K562 (cell line): ENCODE data around the gene LRMDA. TPM values are rescaled to one million over a fixed set of nuclear protein-coding genes. Genes with fewer than 3 reads are reported as not detected.

Source experiments
- ATAC-seq: fragments of 200-7000 bp; cut with Tn5 transposase; 3 replicates; pipeline ENCODE4 v1.9.1; 2020; ENCODE audit warnings: moderate library complexity
- BruUV-seq: library from RNA; stranded (reverse); fragments of 400-500 nt; replicated peaks from 2 replicates; lab custom pipeline; 2021; lab: Mats Ljungman, UMichigan
- CTCF ChIA-PET: fragments of 300-600 bp; formaldehyde crosslinking; extraction: SDS; loops from one replicate; lab custom pipeline; 2021; ENCODE audit warnings: low intra/inter-chr PET ratio; lab: Yijun Ruan, JAX
- POLR2A ChIA-PET: fragments of 300-600, 350-650 bp; sonication (Branson Sonifier 250); formaldehyde crosslinking; extraction: SDS; loops from one replicate; lab custom pipeline; 2021; ENCODE audit warnings: antibody characterized with exemption, inconsistent platforms; lab: Yijun Ruan, JAX
- DNase-seq, 4 experiments: peaks; one replicate each; pipeline versions ENCODE4 v3.0.0 to v3.0.0-alpha.2; 2011 to 2018; ENCODE audit warnings: low spot score in 3 of 4, mixed read lengths in 3 of 4; ENCODE audit errors: extremely low read depth in 1 of 4
- FAIRE-seq: peaks from 2 replicates; lab custom pipeline; 2011; peaks lifted over from hg19 to GRCh38; lab: Jason Lieb, UNC
- H2AFZ ChIP-seq: 2 replicates; pipeline ENCODE4 v1.6.0; 2011; ENCODE audit warnings: low read depth, low read length, control low read depth, inconsistent platforms
- H3K27ac ChIP-seq: fragments of 200-600 bp; 3 replicates; pipeline ENCODE4 v1.8.0; 2011; ENCODE audit warnings: low read depth, mild to moderate bottlenecking, control low read depth, inconsistent platforms, low read length, moderate library complexity, mixed read lengths; ENCODE audit errors: extremely low read depth
- H3K27me3 ChIP-seq, 2 experiments: fragments of 300-600 bp in 1 of 2; 2 replicates in 1 of 2; 3 replicates in 1 of 2; pipeline versions ENCODE4 v1.6.0 to v1.8.0; 2011; ENCODE audit warnings: inconsistent platforms in 2 of 2, low read length in 2 of 2, mild to moderate bottlenecking in 1 of 2, mixed read lengths in 1 of 2, moderate library complexity in 1 of 2; ENCODE audit not compliant: control insufficient read depth in 2 of 2, insufficient read depth in 2 of 2
- H3K36me3 ChIP-seq: fragments of 300-600 bp; 3 replicates; pipeline ENCODE4 v1.8.0; 2011; ENCODE audit warnings: mild to moderate bottlenecking, low read length, inconsistent platforms; ENCODE audit not compliant: control insufficient read depth, insufficient read depth
- H3K4me1 ChIP-seq, 2 experiments: fragments of 200-600 bp in 1 of 2; replicated peaks in 1 of 2; 2 replicates in 1 of 2; 3 replicates in 1 of 2; pipeline versions ENCODE4 v1.5.1 to v1.8.0; 2011; ENCODE audit warnings: inconsistent platforms in 2 of 2, low read length in 2 of 2, mild to moderate bottlenecking in 1 of 2, mixed read lengths in 1 of 2, moderate library complexity in 1 of 2; ENCODE audit not compliant: control insufficient read depth in 2 of 2, insufficient read depth in 2 of 2
- H3K4me2 ChIP-seq: 2 replicates; pipeline ENCODE4 v1.6.1; 2011; ENCODE audit warnings: low read length, control low read depth, inconsistent platforms, mixed read lengths; ENCODE audit not compliant: insufficient read depth
- H3K4me3 ChIP-seq: fragments of 200-600 bp; sonication (generic), shearing (Covaris generic); 2 replicates; pipeline ENCODE4 v1.5.1; 2016; ENCODE audit warnings: control low read depth, inconsistent platforms
- H3K79me2 ChIP-seq: fragments of 200-600 bp; 3 replicates; pipeline ENCODE4 v1.8.0; 2011; ENCODE audit warnings: low read length, inconsistent platforms; ENCODE audit not compliant: control insufficient read depth, insufficient read depth
- H3K9ac ChIP-seq, 2 experiments: 2 replicates each; pipeline versions ENCODE4 v1.6.0 to v1.6.1; 2011; ENCODE audit warnings: low read depth in 2 of 2, low read length in 2 of 2, control low read depth in 1 of 2, inconsistent platforms in 1 of 2, mild to moderate bottlenecking in 1 of 2, mixed read lengths in 1 of 2; ENCODE audit not compliant: insufficient read depth in 1 of 2
- H3K9me1 ChIP-seq: one replicate; pipeline ENCODE4 v1.6.0; 2011; ENCODE audit warnings: inconsistent platforms, mild to moderate bottlenecking, low read length, moderate library complexity; ENCODE audit not compliant: control insufficient read depth, insufficient read depth
- H3K9me3 ChIP-seq: replicated peaks from 2 replicates; pipeline ENCODE4 v1.5.1; 2011; ENCODE audit warnings: low read depth, low read length, inconsistent platforms; ENCODE audit not compliant: control insufficient read depth, insufficient read depth
- H4K20me1 ChIP-seq: replicated peaks from 2 replicates; pipeline ENCODE4 v1.6.1; 2011; ENCODE audit warnings: low read length, inconsistent platforms, mixed read lengths; ENCODE audit not compliant: control insufficient read depth, insufficient read depth
- ATF2 ChIP-seq: sonication (generic); formaldehyde crosslinking; IDR thresholded peaks from 2 replicates; pipeline ENCODE4 v1.8.1; 2022; ENCODE audit warnings: missing genetic modification reagents
- CBFA2T2 ChIP-seq: fragments of 450-650 bp; conservative IDR thresholded peaks from 2 replicates; pipeline ENCODE4 v1.6.1; 2017; ENCODE audit warnings: mild to moderate bottlenecking
- FUS ChIP-seq: fragments of 200-400 bp; formaldehyde crosslinking; optimal IDR thresholded peaks from 2 replicates; pipeline ENCODE3; 2017; ENCODE audit warnings: low read depth, low read length
- HEY1 ChIP-seq: fragments of 250-450 bp; sonication (Bioruptor Pico); IDR thresholded peaks from 2 replicates; pipeline ENCODE4 v1.5.0; 2020; ENCODE audit warnings: mild to moderate bottlenecking, moderate library complexity, borderline replicate concordance
- HIVEP1 ChIP-seq: fragments of 250-450 bp; sonication (Bioruptor Pico); IDR thresholded peaks from 2 replicates; pipeline ENCODE4 v1.4.0; 2020; ENCODE audit warnings: mild to moderate bottlenecking
- MTA1 ChIP-seq: fragments of 450-650 bp; IDR thresholded peaks from 2 replicates; pipeline ENCODE4 v1.6.1; 2017; ENCODE audit warnings: borderline replicate concordance
- TGIF2 ChIP-seq: sonication (generic); formaldehyde crosslinking; IDR thresholded peaks from 2 replicates; pipeline ENCODE4 v1.8.1; 2022; ENCODE audit warnings: mild to moderate bottlenecking, missing genetic modification reagents, moderate library complexity
- ZBTB34 ChIP-seq: fragments of 250-450 bp; sonication (Bioruptor Pico); IDR thresholded peaks from 2 replicates; pipeline ENCODE4 v1.8.0; 2021; ENCODE audit warnings: mild to moderate bottlenecking, moderate library complexity
- ZNF740 ChIP-seq, 3 experiments: fragments of 200-800 bp in 1 of 3; sonication (Bioruptor generic) in 1 of 3; sonication (generic) in 1 of 3; formaldehyde crosslinking in 1 of 3; IDR thresholded peaks; 2 replicates each; pipeline versions ENCODE4 v1.6.1 to v1.8.0; 2016 to 2022; ENCODE audit warnings: mild to moderate bottlenecking in 2 of 3, missing compliant biosample characterization in 2 of 3, missing genetic modification characterization in 2 of 3, missing genetic modification reagents in 1 of 3
- ZNF764 ChIP-seq: fragments of 250-450 bp; sonication (Bioruptor Pico); IDR thresholded peaks from 2 replicates; pipeline ENCODE4 v1.4.0; 2020; ENCODE audit warnings: low read depth, mild to moderate bottlenecking, moderate library complexity
- WGBS: fragments of 100-300 bp; shearing (Covaris generic); methylation state at CpG from one replicate; pipeline ENCODE4 v1.1.6; 2016; ENCODE audit warnings: low coverage, mixed read lengths; ENCODE audit not compliant: insufficient coverage; ENCODE audit errors: missing lambda C conversion rate; 5-methylcytosine and 5-hydroxymethylcytosine counted together
- in situ Hi-C: fragments of 300-500 bp; cut with MboI; formaldehyde crosslinking; loops from 4 replicates; pipeline ENCODE4 v1.15.0; 2018; ENCODE audit warnings: inconsistent platforms, mixed read lengths
- intact Hi-C: fragments of 100-400 bp; cut with micrococcal nuclease; formaldehyde crosslinking; loops from 2 replicates; pipeline ENCODE4 v1.14.2; 2022
- polyA plus RNA-seq, 8 experiments: library from polyadenylated mRNA; depleted of rRNA in 4 of 8; stranded (reverse) in 5 of 8; unstranded in 3 of 8; fragments of >200 nt; fragmentation: Nextera tagmentation in 2 of 8; fragmentation: Illumina TruSeq in 1 of 8; extraction: Ambion mirVana in 2 of 8; extraction: Trizol in 1 of 8; gene quantifications; 2 replicates each; pipeline versions ENCODE4 v1.2.1 to v1.2.3, GENCODE V29; 2011 to 2014; ENCODE audit warnings: inconsistent platforms in 1 of 8, missing spikeins in 1 of 8
- total RNA-seq, 7 experiments: library from RNA; depleted of rRNA in 6 of 7; stranded (reverse); fragments of >200 nt in 6 of 7; fragmentation: Illumina TruSeq in 2 of 7; extraction: Trizol in 2 of 7; gene quantifications; 2 replicates each; pipeline versions ENCODE4 v1.2.1 to v1.2.3, GENCODE V29; 2011 to 2021; ENCODE audit warnings: low replicate concordance in 1 of 7

Gene LRMDA
- total and polyA plus RNA-seq, 9 of the 15 experiments (the other 6 are each of a cell fraction or from before 2014, with no cell fraction given): 0.25 TPM; not detected in 8

- no peak for ATAC-seq
- WGBS: 0% methylated on average over 2 of the region's 2 CpGs
- POLR2A ChIA-PET: no interaction called here
- Histone ChIP-seq H3K79me2 (no peaks in the 10 kb centered on the region), H3K4me3 (no peak overlapping the region), H3K27ac (no peak overlapping the region), H3K9me1 (no peaks in the 10 kb centered on the region), H3K9ac (no peak overlapping the region), H3K4me1 (no peaks in the 10 kb centered on the region), H3K36me3 (no peaks in the 10 kb centered on the region), H4K20me1 (no peaks in the 10 kb centered on the region), H3K9me3 (no peaks in the 10 kb centered on the region), H3K4me2 (no peak overlapping the region), H3K27me3 (no peaks in the 10 kb centered on the region), H2AFZ (no peak overlapping the region)
- BruUV-seq: no TSS peak
- DNase-seq: no peak
- in situ Hi-C loops: no loop called here
- CTCF ChIA-PET: no interaction called here
- intact Hi-C loops: no loop called here
- no peak for FAIRE-seq
- TF ChIP-seq CBFA2T2: no peak
- TF ChIP-seq MTA1: no peak
- no peak for TF ChIP-seq FUS
- TF ChIP-seq ZNF764 (CRISPR knock-in tag): no peak
- no peak for TF ChIP-seq TGIF2
Measured at GRCh38 chr10:76341740-76342139, 910.3 kb downstream of the LRMDA start.

GRCh38 chr10:76342996-76343395 is 911.6 kb downstream of the LRMDA start:
- no peak for ATAC-seq
- Histone ChIP-seq H3K4me1 (no peaks in the 10 kb centered on the region), H3K9me3 (no peaks in the 10 kb centered on the region), H3K4me3 (no peak overlapping the region), H3K9ac (no peak overlapping the region), H4K20me1 (no peaks in the 10 kb centered on the region), H3K27ac (no peak overlapping the region), H3K27me3 (no peaks in the 10 kb centered on the region), H3K79me2 (no peaks in the 10 kb centered on the region), H3K36me3 (no peaks in the 10 kb centered on the region), H2AFZ (no peak overlapping the region), H3K4me2 (no peak overlapping the region), H3K9me1 (no peaks in the 10 kb centered on the region)
- ChIA-PET CTCF (no interaction called here), POLR2A (no interaction called here)
- no peak for DNase-seq
- in situ Hi-C loops: no loop called here
- intact Hi-C loops: no loop called here
- FAIRE-seq: no peak
- BruUV-seq: no TSS peak
- TF ChIP-seq ZBTB34 (CRISPR knock-in tag) (no peak), ATF2 (CRISPR knock-in tag) (no peak), HEY1 (CRISPR knock-in tag) (no peak), HIVEP1 (no peak), ZNF740 (CRISPR knock-in tag; IDR thresholded peaks at IDR 0.05) (no peak), ZNF740 (tag; IDR thresholded peaks at IDR 0.05) (no peak)
